PC-9 (cell line): ENCODE data around the gene ACAD11. TPM values are rescaled to one million over a fixed set of nuclear protein-coding genes. Genes with fewer than 3 reads are reported as not detected.

Source experiments
- BruUV-seq: library from RNA; stranded (reverse); fragments of 400-500 nt; replicated peaks from 2 replicates; lab custom pipeline; 2021; lab: Mats Ljungman, UMichigan
- CTCF ChIA-PET: fragments of 300-600 bp; sonication (Branson Sonifier 250); formaldehyde crosslinking; loops from one replicate; lab custom pipeline; 2022; ENCODE audit warnings: antibody characterized with exemption; lab: Charles Lee
- POLR2A ChIA-PET: fragments of 300-600 bp; sonication (Branson Sonifier 250); formaldehyde crosslinking; loops from one replicate; lab custom pipeline; 2022; ENCODE audit warnings: antibody characterized with exemption; ENCODE audit not compliant: unreplicated experiment; lab: Charles Lee
- DNase-seq, 2 experiments: peaks; one replicate each; pipeline versions ENCODE4 v3.0.0 to v3.0.0-alpha.2; 2015 to 2022; ENCODE audit warnings: mixed read lengths in 1 of 2
- H2AFZ ChIP-seq: fragments of 200-600 bp; sonication (generic); 2 replicates; pipeline ENCODE4 v1.8.1; 2017; ENCODE audit warnings: antibody characterized with exemption
- H3F3A ChIP-seq: fragments of 200-600 bp; sonication (generic); 2 replicates; pipeline ENCODE4 v1.8.1; 2017; ENCODE audit warnings: antibody characterized with exemption, mild to moderate bottlenecking, low read depth; ENCODE audit not compliant: insufficient read depth
- H3K27ac ChIP-seq: fragments of 200-600 bp; sonication (generic); 2 replicates; pipeline ENCODE4 v1.6.1; 2016; ENCODE audit warnings: mixed run types
- H3K27me3 ChIP-seq: fragments of 200-600 bp; sonication (generic); 2 replicates; pipeline ENCODE4 v1.6.1; 2016; ENCODE audit warnings: low read depth, mixed run types; ENCODE audit not compliant: insufficient read depth
- H3K36me3 ChIP-seq: fragments of 200-600 bp; sonication (generic); 2 replicates; pipeline ENCODE4 v1.6.1; 2016; ENCODE audit warnings: low read depth, mixed run types
- H3K4me1 ChIP-seq: fragments of 200-600 bp; sonication (generic); replicated peaks from 2 replicates; pipeline ENCODE4 v1.6.1; 2016; ENCODE audit warnings: mixed run types; ENCODE audit not compliant: insufficient read depth
- H3K4me2 ChIP-seq: fragments of 200-600 bp; sonication (generic); 2 replicates; pipeline ENCODE4 v1.6.1; 2017; ENCODE audit warnings: mixed run types
- H3K4me3 ChIP-seq: fragments of 200-600 bp; sonication (generic); 2 replicates; pipeline ENCODE4 v1.6.1; 2016; ENCODE audit warnings: mixed run types
- H3K79me2 ChIP-seq: fragments of 200-600 bp; sonication (generic); 2 replicates; pipeline ENCODE4 v1.6.1; 2017; ENCODE audit warnings: low read depth, mixed run types
- H3K9me2 ChIP-seq: fragments of 200-600 bp; sonication (generic); 2 replicates; pipeline ENCODE4 v1.8.1; 2017; ENCODE audit warnings: mild to moderate bottlenecking; ENCODE audit not compliant: insufficient read depth
- H3K9me3 ChIP-seq: fragments of 200-600 bp; sonication (generic); 2 replicates; pipeline ENCODE4 v1.8.1; 2016; ENCODE audit warnings: low read depth; ENCODE audit not compliant: insufficient read depth
- H4K20me1 ChIP-seq: fragments of 200-600 bp; sonication (generic); 2 replicates; pipeline ENCODE4 v1.8.1; 2017; ENCODE audit not compliant: insufficient read depth
- CTCF ChIP-seq: fragments of 200-600 bp; sonication (generic); conservative IDR thresholded peaks from 2 replicates; pipeline ENCODE4 v1.6.1; 2017; ENCODE audit warnings: mixed run types, antibody characterized with exemption, mild to moderate bottlenecking, moderate library complexity
- EZH2 ChIP-seq: fragments of 200-600 bp; sonication (generic); IDR thresholded peaks from 2 replicates; pipeline ENCODE4 v1.8.0; 2017; ENCODE audit warnings: antibody characterized with exemption, low read depth
- intact Hi-C: fragments of 100-400 bp; cut with micrococcal nuclease; formaldehyde crosslinking; loops from one replicate; pipeline ENCODE4 v1.10.0; 2022; ENCODE audit not compliant: unreplicated experiment
- total RNA-seq: library from RNA; stranded (reverse); gene quantifications from 2 replicates; pipeline ENCODE4 v1.2.3, GENCODE V29; 2021

Gene ACAD11
- total RNA-seq, 1 experiment from 2014 or later, result 13.2 TPM

- H3F3A ChIP-seq, result 0 out of 2 replicates have a peak, but pooled peaks cover 4% of the 10 kb centered on the region
- H3K27me3 ChIP-seq, result no peaks in the 10 kb centered on the region
- H3K9me2 ChIP-seq, result no peaks in the 10 kb centered on the region
- no peak overlapping the region for H3K4me2 ChIP-seq
- no peaks in the 10 kb centered on the region for H3K79me2 ChIP-seq
- intact Hi-C loops, result no loop called here
- H3K4me1 ChIP-seq, result no peaks in the 10 kb centered on the region
- ChIA-PET POLR2A (no interaction called here), CTCF (no interaction called here)
- H3K36me3 ChIP-seq, result peaks cover 17% of the 10 kb centered on the region; the same call in 1 of the 2 replicates
- TF ChIP-seq CTCF (no peak), EZH2 (no peak)
- no peak overlapping the region for H3K4me3 ChIP-seq
- no peak overlapping the region for H3K27ac ChIP-seq
- no peak overlapping the region for H2AFZ ChIP-seq
- no peak for DNase-seq
- no TSS peak for BruUV-seq
- no peaks in the 10 kb centered on the region for H3K9me3 ChIP-seq
- no peaks in the 10 kb centered on the region for H4K20me1 ChIP-seq
Observed at GRCh38 chr3:132681421-132681820, 21.8 kb upstream of the ACAD11 start.

GRCh38 chr3:132679911-132680310, 20.3 kb upstream of the ACAD11 start:
- no peaks in the 10 kb centered on the region for H3K4me1 ChIP-seq
- no peak overlapping the region for H2AFZ ChIP-seq
- no peaks in the 10 kb centered on the region for H4K20me1 ChIP-seq
- 0 out of 2 replicates have a peak, but pooled peaks cover 4% of the 10 kb centered on the region for H3F3A ChIP-seq
- no peaks in the 10 kb centered on the region for H3K9me3 ChIP-seq
- TF ChIP-seq CTCF (no peak), EZH2 (no peak)
- POLR2A ChIA-PET, result no interaction called here
- peaks cover 20% of the 10 kb centered on the region; the same call in 1 of the 2 replicates for H3K36me3 ChIP-seq
- CTCF ChIA-PET, result interaction anchor here (0.6 kb wide), 1 partner anchor 333 kb away, joined by 8 read pairs; no protein-coding TSS in a partner anchor
- H3K9me2 ChIP-seq, result no peaks in the 10 kb centered on the region
- H3K4me2 ChIP-seq, result no peak overlapping the region
- no TSS peak for BruUV-seq
- intact Hi-C loops, result no loop called here
- no peak for DNase-seq
- H3K27me3 ChIP-seq, result no peaks in the 10 kb centered on the region
- H3K27ac ChIP-seq, result no peak overlapping the region
- no peak overlapping the region for H3K4me3 ChIP-seq
- H3K79me2 ChIP-seq, result no peaks in the 10 kb centered on the region

- TF ChIP-seq CTCF (no peak), EZH2 (no peak)
- no peaks in the 10 kb centered on the region for H3K9me3 ChIP-seq
- BruUV-seq, result no TSS peak
- H4K20me1 ChIP-seq, result no peaks in the 10 kb centered on the region
- intact Hi-C loops, result loop anchor here (1.0 kb wide), 1 partner anchor 49 kb away; no protein-coding TSS in a partner anchor
- ChIA-PET POLR2A (no interaction called here), CTCF (no interaction called here)
- H3K4me2 ChIP-seq, result no peak overlapping the region
- H3K79me2 ChIP-seq, result no peaks in the 10 kb centered on the region
- no peaks in the 10 kb centered on the region for H3K27me3 ChIP-seq
- no peaks in the 10 kb centered on the region; the same call in 1 of the 2 replicates for H3K9me2 ChIP-seq
- peaks cover 8% of the 10 kb centered on the region for H3K4me1 ChIP-seq
- no peak overlapping the region for H2AFZ ChIP-seq
- H3F3A ChIP-seq, result no peaks in the 10 kb centered on the region
- H3K4me3 ChIP-seq, result no peak overlapping the region
- DNase-seq, result no peak
- H3K27ac ChIP-seq, result no peak overlapping the region
- peaks cover 28% of the 10 kb centered on the region; the same call in 1 of the 2 replicates for H3K36me3 ChIP-seq
Observed at GRCh38 chr3:132675408-132675807, 15.8 kb upstream of the ACAD11 start.
